Mesothelial cell of epicardium (in vitro differentiated cells): Measurements from ENCODE around the gene RAB27B. TPM values are rescaled to one million over a fixed set of nuclear protein-coding genes. Genes with fewer than 3 reads are reported as not detected.

ENCODE experiments used
- DNase-seq, 2 experiments: peaks; one replicate each; pipeline ENCODE4 v3.0.0; 2021; ENCODE audit warnings: low spot score in 2 of 2; ENCODE audit not compliant: unreplicated experiment in 2 of 2
- H3K27ac Mint-ChIP-seq: 2 replicates; pipeline ENCODE4 v1.8.0; 2021; ENCODE audit warnings: mixed read lengths
- H3K27me3 Mint-ChIP-seq: 2 replicates; pipeline ENCODE4 v1.8.0; 2021; ENCODE audit warnings: low read depth, mixed read lengths
- H3K36me3 Mint-ChIP-seq: 2 replicates; pipeline ENCODE4 v1.8.0; 2021; ENCODE audit warnings: mixed read lengths
- H3K4me1 Mint-ChIP-seq: 2 replicates; pipeline ENCODE4 v1.8.0; 2021; ENCODE audit warnings: mixed read lengths
- H3K4me3 Mint-ChIP-seq: 2 replicates; pipeline ENCODE4 v1.8.0; 2021; ENCODE audit warnings: mild to moderate bottlenecking, moderate library complexity, mixed read lengths
- H3K9me3 Mint-ChIP-seq: 2 replicates; pipeline ENCODE4 v1.8.0; 2021; ENCODE audit warnings: mixed read lengths
- total RNA-seq: library from RNA; stranded (reverse); gene quantifications from 3 replicates; pipeline ENCODE4 v1.2.1, GENCODE V29; 2021
- TF ChIP-seq, protein P1 (sequence below): fragments of 200-600 bp; sonication (generic); IDR thresholded peaks from one replicate; pipeline ENCODE4 v1.5.0; 2021; ENCODE audit warnings: antibody characterized with exemption; ENCODE audit not compliant: unreplicated experiment

Gene RAB27B
- total RNA-seq, 1 donor from 2014 or later, result 0.98 TPM

DNA sequence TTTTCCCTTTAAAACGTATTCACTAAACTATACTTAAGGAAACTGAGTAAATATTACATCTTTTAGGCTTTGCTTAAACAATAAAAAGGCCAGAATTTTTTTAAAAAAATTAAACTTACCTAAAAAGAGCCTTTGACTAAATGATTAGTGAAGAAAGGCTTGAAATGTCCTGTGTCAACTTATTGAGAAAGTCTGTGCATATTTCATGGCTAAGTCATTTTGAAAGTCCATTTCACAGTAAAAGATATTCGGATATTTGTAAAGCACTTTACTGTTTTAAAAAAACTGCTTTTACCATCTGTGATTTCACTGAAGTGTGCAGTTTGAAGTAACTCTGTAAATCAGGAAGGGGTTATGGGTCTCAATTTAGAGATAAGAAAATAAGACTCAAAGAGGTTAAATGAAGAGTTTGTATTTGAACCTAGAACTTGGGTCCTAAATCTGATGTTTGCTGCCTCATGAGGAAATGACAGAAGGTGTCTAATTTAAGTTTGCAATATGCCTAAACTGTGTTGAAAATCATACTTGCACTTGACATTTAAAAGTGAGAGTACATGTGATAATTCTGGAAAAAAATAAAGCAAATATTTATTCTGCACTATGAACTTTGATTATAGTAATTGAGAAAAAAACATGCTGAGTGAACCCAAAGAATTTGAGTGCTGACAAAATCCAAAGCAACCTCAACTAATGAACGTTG, 50.5 kb downstream of the RAB27B start:
- TF ChIP-seq, protein P1, sequence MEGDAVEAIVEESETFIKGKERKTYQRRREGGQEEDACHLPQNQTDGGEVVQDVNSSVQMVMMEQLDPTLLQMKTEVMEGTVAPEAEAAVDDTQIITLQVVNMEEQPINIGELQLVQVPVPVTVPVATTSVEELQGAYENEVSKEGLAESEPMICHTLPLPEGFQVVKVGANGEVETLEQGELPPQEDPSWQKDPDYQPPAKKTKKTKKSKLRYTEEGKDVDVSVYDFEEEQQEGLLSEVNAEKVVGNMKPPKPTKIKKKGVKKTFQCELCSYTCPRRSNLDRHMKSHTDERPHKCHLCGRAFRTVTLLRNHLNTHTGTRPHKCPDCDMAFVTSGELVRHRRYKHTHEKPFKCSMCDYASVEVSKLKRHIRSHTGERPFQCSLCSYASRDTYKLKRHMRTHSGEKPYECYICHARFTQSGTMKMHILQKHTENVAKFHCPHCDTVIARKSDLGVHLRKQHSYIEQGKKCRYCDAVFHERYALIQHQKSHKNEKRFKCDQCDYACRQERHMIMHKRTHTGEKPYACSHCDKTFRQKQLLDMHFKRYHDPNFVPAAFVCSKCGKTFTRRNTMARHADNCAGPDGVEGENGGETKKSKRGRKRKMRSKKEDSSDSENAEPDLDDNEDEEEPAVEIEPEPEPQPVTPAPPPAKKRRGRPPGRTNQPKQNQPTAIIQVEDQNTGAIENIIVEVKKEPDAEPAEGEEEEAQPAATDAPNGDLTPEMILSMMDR, result no peak
- Mint-ChIP-seq H3K4me3 (no peak overlapping the region), H3K36me3 (no peaks in the 10 kb centered on the region), H3K27me3 (peaks cover 11% of the 10 kb centered on the region), H3K4me1 (peaks cover 28% of the 10 kb centered on the region), H3K27ac (no peak overlapping the region), H3K9me3 (no peaks in the 10 kb centered on the region)
- no peak for DNase-seq

DNA sequence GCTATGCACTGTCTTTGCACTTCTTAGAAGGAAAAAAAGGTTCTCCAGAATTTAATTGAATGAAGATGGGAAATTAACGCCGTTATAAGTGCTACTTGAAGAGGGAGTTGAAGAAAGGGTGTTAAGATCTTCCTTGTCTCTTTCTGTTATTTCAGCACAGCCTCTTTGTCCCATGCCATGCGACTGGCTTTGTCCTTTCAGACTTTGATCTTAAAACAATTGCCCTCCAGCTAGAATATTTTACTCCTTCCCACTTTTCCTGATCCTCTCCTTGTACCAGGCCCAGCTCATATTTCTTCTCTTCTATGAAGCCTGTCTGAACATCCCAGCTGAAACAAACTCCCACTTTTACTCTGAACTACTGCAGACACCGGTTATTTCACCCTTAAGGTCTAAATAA, 51.4 kb downstream of the RAB27B start:
- H3K4me1 Mint-ChIP-seq, result peaks cover 28% of the 10 kb centered on the region
- H3K27ac Mint-ChIP-seq, result no peak overlapping the region
- H3K9me3 Mint-ChIP-seq, result no peaks in the 10 kb centered on the region
- H3K27me3 Mint-ChIP-seq, result peaks cover 10% of the 10 kb centered on the region
- no peaks in the 10 kb centered on the region for H3K36me3 Mint-ChIP-seq
- DNase-seq, result no peak
- TF ChIP-seq, protein P1, result no peak
- no peak overlapping the region for H3K4me3 Mint-ChIP-seq

DNA sequence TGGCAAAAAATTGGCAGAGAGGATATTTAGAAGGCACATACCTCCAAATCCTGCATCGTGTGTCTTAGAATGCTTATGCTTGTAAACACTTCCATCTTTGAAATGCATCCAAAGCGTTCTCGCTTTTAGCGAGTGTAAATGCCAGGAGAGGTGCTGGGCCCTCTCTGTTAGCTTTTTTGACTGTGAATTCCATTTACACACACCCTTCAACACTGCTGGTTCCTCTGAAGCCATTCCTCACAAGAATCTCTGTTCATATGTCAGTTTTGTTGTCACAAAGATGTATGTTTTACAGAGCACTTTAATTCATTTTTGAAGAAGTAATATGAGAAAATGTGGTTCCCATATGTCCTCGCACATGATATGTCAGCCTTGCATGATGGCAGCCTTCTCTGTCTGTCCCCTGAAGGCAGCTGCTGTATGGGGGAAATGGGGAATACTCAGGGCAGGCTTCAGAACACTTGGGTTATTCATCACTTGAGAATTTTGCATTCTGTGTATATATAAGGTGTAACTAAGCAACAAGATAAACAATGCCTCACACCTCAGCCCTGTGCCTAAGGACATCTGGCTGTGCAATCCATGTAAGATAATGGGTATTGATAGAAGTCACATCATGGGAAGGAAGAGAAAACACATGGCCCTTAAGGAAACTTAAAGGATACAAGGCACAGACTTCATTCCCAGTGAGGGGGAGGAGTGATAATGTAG, 52.3 kb downstream of the RAB27B start:
- Mint-ChIP-seq H3K27ac (peak overlapping the region; percentile 71), H3K36me3 (no peaks in the 10 kb centered on the region), H3K27me3 (peaks cover 6% of the 10 kb centered on the region), H3K4me3 (no peak overlapping the region), H3K9me3 (peaks cover 4% of the 10 kb centered on the region), H3K4me1 (peaks cover 28% of the 10 kb centered on the region)
- TF ChIP-seq, protein P1, result no peak
- no peak for DNase-seq

DNA sequence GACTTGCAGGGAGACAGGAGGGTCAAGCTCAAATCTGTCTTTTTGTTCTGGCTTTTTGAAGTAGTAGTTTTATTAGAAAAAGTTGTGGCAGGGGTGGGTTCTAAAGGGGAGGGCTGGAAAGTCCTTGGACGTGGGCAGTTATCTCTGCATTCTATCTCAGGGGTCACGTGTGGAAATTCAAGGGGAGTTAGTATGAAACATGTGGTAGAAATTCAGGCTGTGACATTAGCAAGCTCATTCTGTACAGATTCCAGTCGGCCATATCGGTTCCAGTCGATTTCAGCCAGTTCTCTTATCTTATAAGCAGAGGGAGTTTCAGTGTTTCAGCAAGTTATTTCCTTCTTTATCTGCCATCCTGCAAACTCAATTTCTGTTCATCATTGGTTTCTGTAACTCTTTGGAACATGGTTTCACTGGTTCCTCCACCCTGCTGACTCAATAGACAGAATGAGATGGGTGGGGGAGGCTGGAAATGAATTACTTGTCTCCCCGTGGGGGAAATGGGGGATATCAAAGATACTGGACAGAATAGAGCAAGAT, 53.0 kb downstream of the RAB27B start:
- H3K36me3 Mint-ChIP-seq, result no peaks in the 10 kb centered on the region
- H3K4me3 Mint-ChIP-seq, result no peak overlapping the region

DNA sequence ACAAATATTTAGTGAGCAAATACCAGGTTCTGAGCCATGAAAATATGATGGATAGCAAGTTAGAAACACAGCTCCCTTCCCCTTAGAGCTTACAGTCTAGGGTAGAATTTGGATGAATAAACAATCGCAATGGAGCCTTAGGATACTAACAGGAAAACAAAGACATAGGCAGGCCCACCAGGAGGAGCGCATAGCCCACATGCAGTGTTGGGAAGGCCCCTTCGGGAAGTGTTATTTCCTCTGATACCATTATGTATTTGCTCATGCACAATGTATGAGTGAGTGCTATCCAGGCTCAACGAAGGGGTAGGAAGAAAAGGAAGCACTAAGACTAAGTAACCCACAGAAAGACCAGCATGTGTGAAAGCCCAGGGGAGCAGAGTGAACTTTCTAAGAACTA, 54.0 kb downstream of the RAB27B start:
- H3K36me3 Mint-ChIP-seq, result no peaks in the 10 kb centered on the region
- H3K27ac Mint-ChIP-seq, result no peak overlapping the region
- H3K27me3 Mint-ChIP-seq, result peaks cover 6% of the 10 kb centered on the region
- DNase-seq, result no peak
- H3K9me3 Mint-ChIP-seq, result peaks cover 7% of the 10 kb centered on the region
- peaks cover 28% of the 10 kb centered on the region for H3K4me1 Mint-ChIP-seq
- TF ChIP-seq, protein P1, result no peak
- no peak overlapping the region for H3K4me3 Mint-ChIP-seq

More for the DNA sequence above, 53.0 kb downstream of the RAB27B start:
- no peak for DNase-seq
- H3K27ac Mint-ChIP-seq, result peak overlapping the region; percentile 71
- TF ChIP-seq, protein P1, result no peak
- peaks cover 28% of the 10 kb centered on the region for H3K4me1 Mint-ChIP-seq
- peaks cover 6% of the 10 kb centered on the region for H3K27me3 Mint-ChIP-seq
- H3K9me3 Mint-ChIP-seq, result peaks cover 7% of the 10 kb centered on the region
